NCI-H2227 treated with DMSO at 0.1 percent for 48 hours (cell line): ENCODE results near the gene MLLT10.

Experiments
- DNase-seq: peaks from one replicate; lab custom pipeline; 2025; lab: John Stamatoyannopoulos, UW

The MLLT10 gene

DNA sequence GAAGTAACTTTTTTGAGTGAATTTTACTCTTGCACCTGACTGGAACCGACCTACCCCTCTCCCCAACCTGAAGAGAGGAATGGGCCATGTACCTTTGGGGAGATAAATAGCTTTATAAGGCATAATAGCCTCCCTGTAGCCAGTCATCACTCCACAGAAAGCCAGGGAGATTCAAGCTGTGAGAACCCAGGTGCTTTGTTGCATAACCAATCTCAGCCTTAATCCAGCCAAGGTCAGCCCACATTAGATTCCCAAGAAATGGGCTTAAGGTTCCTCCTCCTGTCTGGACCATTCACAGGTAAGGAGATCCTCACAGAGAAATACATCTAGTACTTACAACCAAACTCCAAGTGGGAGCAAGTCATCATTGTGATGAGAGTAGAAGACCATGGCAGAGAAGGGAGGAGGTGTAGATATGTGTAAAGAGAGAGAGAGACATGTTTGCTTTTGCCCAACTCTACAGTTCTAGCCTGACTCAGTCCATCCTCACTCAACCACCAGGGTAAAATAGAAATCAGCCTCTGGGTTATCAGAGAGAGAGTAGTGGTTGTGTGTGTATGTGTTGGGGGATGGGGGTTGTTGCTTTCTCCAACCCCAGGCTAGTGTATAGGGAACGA lies 32.2 kb upstream of the MLLT10 start:
- no peak for DNase-seq

DNA sequence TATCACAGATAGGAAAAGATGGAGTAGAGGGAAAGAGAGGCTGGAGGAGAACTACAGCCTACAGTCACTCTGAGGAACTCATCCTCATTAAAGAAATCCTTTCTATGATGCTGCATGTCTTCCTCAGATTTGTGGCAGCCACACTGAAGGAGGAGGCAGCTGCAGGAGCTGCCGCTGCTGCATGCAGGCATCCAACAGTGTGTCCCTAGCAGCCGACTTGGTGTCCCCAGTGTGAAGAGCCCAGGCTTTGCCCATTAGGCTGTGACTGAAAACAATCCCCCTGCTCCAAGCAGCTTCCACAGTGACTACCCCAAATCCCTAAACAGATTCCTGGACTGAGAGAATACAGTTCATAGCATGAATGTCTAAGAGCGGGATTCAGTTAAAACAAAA lies 31.7 kb upstream of the MLLT10 start:
- no peak for DNase-seq

- DNase-seq: no peak
These were observed 30.5 kb upstream of the MLLT10 start for GRCh38 chr10:21503542-21503941.

- no peak for DNase-seq
These were observed 28.2 kb upstream of the MLLT10 start for GRCh38 chr10:21505711-21506278.

- DNase-seq: no peak
These were observed 27.7 kb upstream of the MLLT10 start for GRCh38 chr10:21506351-21506750.

DNA sequence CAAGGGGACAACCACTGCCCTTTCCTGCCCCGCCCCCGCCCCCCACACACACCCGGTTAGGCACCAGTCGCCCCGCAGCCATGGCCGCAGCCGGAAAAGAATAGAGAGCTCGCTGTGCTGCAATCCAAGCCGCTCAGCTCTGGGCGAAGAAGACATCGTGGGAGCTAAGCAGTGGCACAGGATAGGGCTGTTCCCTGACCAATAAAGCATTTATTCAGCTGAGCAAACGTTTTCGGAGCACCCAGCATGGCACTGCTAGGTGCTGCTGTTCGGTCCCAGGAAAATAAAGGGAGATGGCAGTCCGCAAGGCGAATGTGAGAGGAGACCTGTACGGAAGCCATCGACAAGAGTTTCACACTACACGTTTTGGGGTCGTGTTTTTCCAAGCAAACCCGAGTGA lies 26.9 kb upstream of the MLLT10 start:
- no peak for DNase-seq

- DNase-seq: no peak
These were observed 25.2 kb upstream of the MLLT10 start for GRCh38 chr10:21508706-21509331.

GRCh38 chr10:21509341-21510240 lies 24.4 kb upstream of the MLLT10 start:
- no peak for DNase-seq

DNA sequence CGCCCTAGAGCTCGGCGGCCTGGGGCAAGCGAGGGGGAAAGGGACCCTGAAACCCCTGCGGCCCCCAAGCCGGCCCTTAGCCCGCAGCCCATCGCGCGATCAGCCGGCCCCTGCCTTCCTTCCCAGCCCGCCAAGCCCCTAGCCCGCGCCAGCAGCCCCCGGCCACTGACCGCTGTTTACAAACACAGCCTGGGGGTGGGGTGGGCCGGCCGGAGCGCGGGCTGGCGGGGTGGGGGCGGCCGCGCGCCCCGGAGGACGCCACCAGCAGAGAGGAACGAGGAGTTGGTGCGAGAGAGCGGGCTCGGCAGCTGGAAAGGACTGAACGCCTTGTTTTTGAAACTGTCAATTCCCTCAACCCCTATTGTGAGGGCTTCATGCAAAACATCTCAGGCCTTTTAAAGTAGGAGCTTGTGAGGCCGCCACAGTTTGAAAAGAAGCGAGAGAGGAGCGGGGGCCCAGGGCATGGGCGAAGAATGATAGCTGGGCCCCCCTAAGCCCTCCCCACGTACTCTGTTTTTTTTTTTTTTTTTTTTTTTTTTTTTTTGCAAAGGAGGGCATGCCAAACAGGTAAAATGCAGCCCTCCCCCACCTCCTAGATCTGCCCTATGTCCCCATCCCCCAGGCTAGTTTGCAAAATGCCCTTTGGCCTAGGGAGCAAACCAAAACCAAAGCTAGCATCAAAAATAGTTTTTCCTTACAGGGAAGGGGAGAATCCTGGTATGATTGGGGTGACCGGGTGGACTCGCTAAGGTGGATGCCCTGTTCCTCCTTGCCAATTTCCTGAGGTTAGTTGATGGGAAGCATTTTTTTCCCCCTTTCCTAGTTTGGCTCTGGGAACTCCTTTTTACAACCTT lies 23.6 kb upstream of the MLLT10 start:
- DNase-seq: no peak

- DNase-seq: no peak
These were observed 22.9 kb upstream of the MLLT10 start for GRCh38 chr10:21511095-21511570.

DNA sequence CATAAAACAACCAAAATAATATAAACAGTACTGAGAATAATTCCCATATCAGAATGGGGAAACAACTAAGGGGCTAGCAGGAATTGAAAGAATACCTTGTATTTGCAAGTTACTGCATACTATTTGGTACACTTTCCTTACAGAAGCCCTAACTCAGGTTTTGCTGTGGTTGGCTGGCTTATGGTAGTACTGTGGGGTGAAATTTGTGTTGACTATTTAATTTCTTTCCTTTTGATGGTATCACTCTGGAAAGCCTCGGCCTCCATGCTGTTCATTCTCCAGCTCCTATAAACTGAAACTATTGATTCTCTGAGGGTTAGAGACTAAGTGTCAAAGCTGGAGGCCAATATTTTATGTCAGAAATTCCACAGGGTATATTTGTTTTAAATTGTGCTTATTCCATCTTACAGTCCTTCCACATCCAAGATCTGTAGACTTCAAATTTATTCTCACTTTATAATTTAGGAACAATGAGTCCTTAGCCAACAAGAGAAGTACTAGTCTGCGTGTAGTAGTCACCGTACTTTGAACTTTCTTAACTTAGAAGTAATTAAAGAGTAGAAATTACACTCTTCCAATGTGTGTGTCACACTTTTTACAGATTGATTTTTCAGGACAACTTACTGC lies 22.0 kb upstream of the MLLT10 start:
- DNase-seq: no peak

DNA sequence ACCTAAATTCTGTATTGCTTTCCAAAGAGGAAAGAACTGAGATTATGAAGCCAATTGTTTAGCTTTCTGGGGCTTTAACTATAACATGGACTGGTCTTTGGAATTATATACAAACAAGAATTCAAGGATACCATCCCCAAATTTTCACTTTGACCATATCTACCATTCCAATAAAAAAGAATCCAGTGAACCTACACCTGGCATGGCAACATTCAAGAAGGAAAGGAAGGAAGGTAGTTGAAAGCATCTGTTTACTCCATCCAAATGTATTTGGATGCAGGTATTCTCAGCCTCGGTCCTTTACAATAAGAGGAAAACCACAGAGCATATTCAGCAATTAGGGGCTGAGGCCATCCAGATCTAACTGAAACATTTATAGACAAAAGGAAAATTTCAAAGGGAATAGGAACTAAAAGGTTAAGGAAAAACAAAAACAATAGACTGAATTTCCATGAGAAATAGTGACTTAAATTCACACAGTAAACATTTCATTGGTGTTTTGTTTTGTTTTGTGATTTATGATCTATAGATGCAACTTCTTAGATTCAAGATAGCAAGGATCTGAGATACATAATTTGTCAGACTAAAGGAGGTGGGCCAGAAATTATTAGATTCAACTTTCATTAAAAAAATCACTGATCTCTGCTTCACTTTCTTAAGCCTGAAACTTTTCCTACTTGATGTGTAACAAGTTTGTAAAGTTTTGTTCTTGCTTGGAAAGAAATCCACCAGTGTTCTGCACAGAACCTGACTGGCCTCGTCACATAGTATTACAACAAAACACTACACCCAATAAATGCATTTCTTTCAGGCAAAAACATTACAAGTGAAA lies 21.2 kb upstream of the MLLT10 start:
- DNase-seq: no peak

DNA sequence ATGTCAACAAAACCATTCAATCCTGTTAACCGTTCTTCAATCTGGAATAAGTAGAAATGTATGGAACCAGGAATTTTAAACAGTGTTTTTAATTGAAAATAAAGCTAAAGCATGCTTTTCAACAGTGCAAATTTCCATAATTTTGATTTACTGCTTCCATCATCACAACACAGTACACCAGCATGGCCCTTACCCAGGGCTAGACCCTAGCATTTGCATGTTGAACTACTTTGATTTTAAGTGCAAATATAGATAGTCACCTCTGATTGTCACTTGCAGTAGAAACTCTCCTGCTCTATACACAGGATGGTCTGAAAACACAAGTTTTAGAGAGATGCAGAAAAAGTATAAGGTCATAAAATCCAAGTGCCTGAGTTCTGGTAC lies 20.6 kb upstream of the MLLT10 start:
- no peak for DNase-seq

- DNase-seq: no peak
These were observed 19.8 kb upstream of the MLLT10 start for GRCh38 chr10:21514129-21514817.

GRCh38 chr10:21514818-21515351 lies 19.1 kb upstream of the MLLT10 start:
- no peak for DNase-seq

- DNase-seq: no peak
These were observed 18.4 kb upstream of the MLLT10 start for GRCh38 chr10:21515361-21516241.

DNA sequence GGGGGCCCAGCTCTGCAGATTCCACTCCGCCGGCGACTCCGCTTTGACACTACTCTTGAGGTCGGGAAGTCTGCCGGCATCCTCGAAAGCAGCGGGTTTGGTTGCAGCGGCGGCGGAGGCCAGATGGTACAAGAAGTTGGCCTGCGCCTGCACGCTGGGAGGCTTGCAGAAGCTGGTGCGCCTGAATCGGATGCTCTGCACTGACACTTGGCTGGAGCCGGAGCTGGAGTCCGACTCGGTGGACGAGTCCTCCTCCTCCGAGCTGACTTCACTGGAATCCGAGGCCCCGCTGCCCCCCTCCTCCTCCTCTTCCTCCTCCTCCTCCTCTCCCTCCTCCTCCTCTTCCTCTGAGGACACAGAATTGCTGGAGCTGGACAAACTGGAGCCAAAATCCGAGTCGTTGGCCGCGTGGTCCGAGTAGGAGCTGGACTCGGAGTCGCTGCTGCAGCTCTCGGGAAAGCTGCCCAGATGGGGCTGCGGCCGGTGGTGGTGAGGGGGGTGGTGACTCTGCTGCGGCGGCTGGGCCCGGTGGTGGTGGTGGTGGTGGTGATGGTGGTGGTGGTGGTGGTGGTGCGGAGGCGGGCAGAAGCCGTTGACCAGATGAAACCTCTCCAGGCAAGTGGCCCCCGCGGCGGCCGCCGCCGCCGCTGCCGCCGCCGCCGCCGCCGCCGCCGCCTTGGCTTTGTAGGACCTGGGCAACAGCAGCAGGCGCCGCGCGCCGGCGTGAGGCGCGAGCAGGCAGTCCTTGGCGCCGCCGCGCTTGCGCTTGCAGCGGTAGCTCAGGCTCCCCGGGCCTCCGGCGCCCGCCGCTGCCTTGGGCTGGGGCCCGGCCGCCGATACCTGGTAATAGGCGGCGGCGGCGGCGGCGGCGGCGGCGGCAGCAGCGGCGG lies 17.5 kb upstream of the MLLT10 start:
- no peak for DNase-seq
